Smooth muscle cell of the brain vasculature (primary cell): ENCODE data around the gene WNT1.

Experiments
- DNase-seq: peaks from one replicate; pipeline ENCODE4 v3.0.0-alpha.2; 2012; ENCODE audit warnings: low read depth, low spot score

WNT1 gene

DNA sequence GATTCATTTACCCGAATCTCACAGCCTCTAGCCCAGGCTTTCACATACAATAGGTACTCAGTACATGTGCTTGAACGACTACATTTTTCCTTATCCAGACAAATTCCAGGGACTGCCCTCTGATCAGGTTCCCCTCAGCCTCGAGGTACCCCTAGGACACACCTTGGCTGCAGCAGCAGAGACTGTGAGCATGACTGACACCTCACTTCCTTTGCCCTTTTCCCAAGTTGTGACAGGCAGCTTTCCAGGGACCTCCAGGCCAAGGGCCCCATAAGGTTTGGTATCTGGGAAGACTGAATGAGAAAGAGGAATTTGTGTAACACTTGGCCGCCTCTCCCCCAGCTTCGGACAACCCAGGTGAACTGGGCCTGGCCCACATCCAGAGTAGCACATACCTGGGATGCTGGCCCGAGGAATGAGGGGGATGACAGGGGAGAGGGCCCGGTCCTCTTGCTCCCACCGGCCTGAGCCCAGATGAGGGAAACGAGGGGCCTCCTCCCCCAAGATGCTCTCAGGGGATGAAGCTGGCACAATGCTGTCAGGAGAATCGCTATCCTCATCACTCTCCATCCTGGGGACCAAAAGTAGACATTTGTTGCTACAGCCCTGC is 50.6 kb downstream of the WNT1 start:
- DNase-seq: no peak

DNA sequence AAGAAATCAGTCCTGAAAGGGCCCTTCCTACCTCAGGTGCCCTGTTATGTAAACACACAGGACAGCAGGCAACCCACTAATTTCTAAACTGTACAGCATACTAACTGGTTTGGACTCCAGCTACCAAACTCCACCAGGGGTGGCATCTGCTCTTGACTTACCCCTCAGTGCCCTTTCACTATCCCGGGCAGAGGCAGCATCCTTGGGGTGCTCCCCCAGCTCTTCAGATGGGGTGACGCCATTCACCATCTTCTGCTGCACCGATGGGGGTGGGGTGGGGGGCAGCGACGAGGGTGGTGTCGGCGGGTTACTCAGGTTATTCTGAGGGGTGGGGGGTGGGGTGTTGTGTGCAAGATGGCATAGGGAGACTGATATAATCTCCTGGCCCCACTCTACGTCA is 52.0 kb downstream of the WNT1 start:
- no peak for DNase-seq

DNA sequence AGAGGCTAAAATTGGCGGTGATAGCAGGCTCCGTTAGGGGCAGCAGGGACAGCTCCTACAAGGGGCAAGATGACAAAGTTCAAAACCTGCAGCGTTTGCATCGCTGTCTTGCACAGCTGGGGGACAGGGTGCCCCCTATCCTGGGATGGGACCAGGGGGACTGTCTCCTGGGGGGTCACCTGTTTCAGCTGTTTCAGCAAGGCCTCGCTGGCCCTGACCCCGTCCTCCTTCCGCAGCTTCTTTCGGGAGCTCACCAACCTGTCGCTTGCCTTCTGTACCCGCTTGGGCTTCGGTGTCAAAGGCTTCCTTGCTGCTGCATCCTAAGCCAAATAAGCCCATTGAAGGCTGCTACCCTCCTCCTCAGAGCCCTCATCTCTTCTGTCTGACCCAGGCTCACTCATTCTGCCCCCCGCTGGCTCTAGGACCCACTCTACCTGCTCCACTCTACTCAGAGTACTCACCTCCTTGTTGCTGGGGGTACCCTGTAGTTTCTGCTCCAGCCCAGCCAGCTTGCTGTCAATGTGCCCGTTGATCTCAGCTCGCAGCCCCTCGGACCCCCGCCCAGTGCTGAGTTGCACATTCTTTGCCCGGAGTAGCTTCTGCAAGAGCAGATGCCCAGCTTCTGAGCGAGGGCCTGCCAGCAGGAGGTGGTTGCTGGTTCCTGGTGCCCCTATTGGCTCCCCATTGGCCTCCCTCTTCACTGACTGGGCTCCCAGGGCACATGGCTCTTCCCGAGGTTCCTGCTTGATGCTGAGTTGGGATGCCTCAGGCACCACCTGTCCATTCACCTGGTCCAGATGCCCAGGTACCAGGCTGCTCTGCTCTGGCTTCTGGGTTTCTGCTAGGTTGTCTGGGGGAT is 52.8 kb downstream of the WNT1 start:
- no peak for DNase-seq

DNA sequence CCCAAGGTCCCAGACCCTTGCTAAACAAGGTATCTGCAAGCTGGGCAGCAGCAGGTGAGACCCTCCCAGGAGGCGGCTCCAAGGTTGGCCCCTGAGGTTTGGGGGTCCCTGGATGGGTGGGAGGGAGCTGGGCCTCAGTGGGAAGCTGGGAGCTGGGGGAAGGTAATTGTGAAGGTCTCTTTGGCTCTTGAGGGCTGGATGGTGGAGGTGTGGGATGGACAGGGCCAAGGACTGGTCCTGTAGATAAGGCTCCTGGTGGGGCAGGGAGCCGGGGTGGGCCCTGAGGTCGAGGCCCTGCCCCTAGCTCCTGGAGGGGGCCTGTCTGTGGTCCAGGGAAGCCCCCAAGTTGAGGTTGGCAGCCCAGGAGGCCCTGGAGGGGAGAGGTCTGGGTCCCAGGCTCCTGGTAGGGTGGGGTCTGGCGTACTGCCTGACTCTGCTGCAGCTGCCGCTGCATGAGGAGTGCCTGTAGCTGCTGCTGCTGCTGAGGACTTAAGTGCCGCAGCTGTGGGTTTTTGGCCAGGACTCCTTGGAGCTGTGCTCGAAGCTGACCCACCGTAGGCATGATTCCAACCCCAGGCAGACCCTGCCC is 53.5 kb downstream of the WNT1 start:
- no peak for DNase-seq
